IMR-90 (cell line): ENCODE measurements around the gene RGS7BP. TPM values are rescaled to one million over a fixed set of nuclear protein-coding genes. Genes with fewer than 3 reads are reported as not detected.

Source experiments
- ATAC-seq: fragments of 200-7000 bp; cut with Tn5 transposase; 2 replicates; pipeline ENCODE4 v1.9.1; 2020; ENCODE audit warnings: low read depth, mild to moderate bottlenecking, moderate library complexity
- BruUV-seq: library from RNA; stranded (reverse); fragments of 400-500 nt; replicated peaks from 2 replicates; lab custom pipeline; 2021; lab: Mats Ljungman, UMichigan
- CTCF ChIA-PET: fragments of 300-600 bp; formaldehyde crosslinking; extraction: SDS; loops from one replicate; lab custom pipeline; 2021; ENCODE audit warnings: antibody characterized with exemption; lab: Yijun Ruan, JAX
- POLR2A ChIA-PET: fragments of 300-600 bp; sonication (Branson Sonifier 250); formaldehyde crosslinking; loops from one replicate; lab custom pipeline; 2022; ENCODE audit warnings: antibody characterized with exemption; ENCODE audit not compliant: unreplicated experiment; lab: Charles Lee
- DNase-seq: peaks from one replicate; pipeline ENCODE4 v3.0.0; 2013
- H2AFZ ChIP-seq: replicated peaks from 2 replicates; pipeline ENCODE3; 2013; ENCODE audit warnings: low read length, mild to moderate bottlenecking; ENCODE audit not compliant: poor library complexity
- H2AK5ac ChIP-seq: 2 replicates; pipeline ENCODE4 v1.6.1; 2013; ENCODE audit warnings: low read depth, low read length, inconsistent platforms
- H2AK9ac ChIP-seq: replicated peaks from 2 replicates; pipeline ENCODE3; 2013; ENCODE audit warnings: mild to moderate bottlenecking, low read depth, low read length, moderate library complexity; ENCODE audit not compliant: poor library complexity
- H2BK120ac ChIP-seq: 2 replicates; pipeline ENCODE4 v1.6.1; 2013; ENCODE audit warnings: low read depth, low read length, inconsistent platforms
- H2BK15ac ChIP-seq: 3 replicates; pipeline ENCODE4 v1.6.1; 2013; ENCODE audit warnings: low read depth, low read length, inconsistent platforms
- H2BK20ac ChIP-seq: 2 replicates; pipeline ENCODE4 v1.6.1; 2013; ENCODE audit warnings: low read depth, mild to moderate bottlenecking, inconsistent platforms, low read length, moderate library complexity
- H2BK5ac ChIP-seq: 2 replicates; pipeline ENCODE4 v1.6.1; 2013; ENCODE audit warnings: mild to moderate bottlenecking, low read depth, low read length, inconsistent platforms; ENCODE audit not compliant: poor library complexity, severe bottlenecking
- H3K14ac ChIP-seq: replicated peaks from 2 replicates; pipeline ENCODE4 v1.6.1; 2013; ENCODE audit warnings: low read depth, low read length, inconsistent platforms
- H3K18ac ChIP-seq: 2 replicates; pipeline ENCODE4 v1.6.1; 2013; ENCODE audit warnings: low read depth, low read length, control low read depth
- H3K23ac ChIP-seq: 2 replicates; pipeline ENCODE4 v1.6.1; 2013; ENCODE audit warnings: low read depth, low read length, inconsistent platforms
- H3K27ac ChIP-seq: 2 replicates; pipeline ENCODE4 v1.5.1; 2013; ENCODE audit warnings: mild to moderate bottlenecking, control low read depth, low read length; ENCODE audit not compliant: insufficient read depth
- H3K27me3 ChIP-seq: 2 replicates; pipeline ENCODE4 v1.6.1; 2013; ENCODE audit warnings: low read length; ENCODE audit not compliant: control insufficient read depth, insufficient read depth
- H3K36me3 ChIP-seq: 2 replicates; pipeline ENCODE4 v1.6.1; 2013; ENCODE audit warnings: low read length, mixed read lengths; ENCODE audit not compliant: control insufficient read depth, insufficient read depth
- H3K4ac ChIP-seq: 2 replicates; pipeline ENCODE4 v1.6.1; 2013; ENCODE audit warnings: low read depth, low read length, inconsistent platforms
- H3K4me1 ChIP-seq: 2 replicates; pipeline ENCODE4 v1.6.1; 2013; ENCODE audit warnings: low read length, mixed read lengths; ENCODE audit not compliant: control insufficient read depth, insufficient read depth
- H3K4me2 ChIP-seq: 2 replicates; pipeline ENCODE4 v1.6.1; 2013; ENCODE audit warnings: low read depth, mild to moderate bottlenecking, control low read depth, low read length, moderate library complexity
- H3K4me3 ChIP-seq: 2 replicates; pipeline ENCODE4 v1.5.1; 2013; ENCODE audit warnings: low read depth, mild to moderate bottlenecking, control low read depth, low read length, moderate library complexity; ENCODE audit not compliant: insufficient read depth
- H3K56ac ChIP-seq: 2 replicates; pipeline ENCODE4 v1.6.1; 2013; ENCODE audit warnings: low read length, inconsistent platforms; ENCODE audit not compliant: insufficient read depth; ENCODE audit errors: extremely low read depth
- H3K79me1 ChIP-seq, 2 experiments: 2 replicates each; pipeline ENCODE4 v1.6.1; 2013; ENCODE audit warnings: low read length in 2 of 2, inconsistent platforms in 1 of 2, low read depth in 1 of 2
- H3K9ac ChIP-seq: 2 replicates; pipeline ENCODE4 v1.6.1; 2013; ENCODE audit warnings: low read depth, low read length, control low read depth
- H3K9me1 ChIP-seq: 2 replicates; pipeline ENCODE4 v1.6.1; 2013; ENCODE audit warnings: low read length, inconsistent platforms; ENCODE audit not compliant: insufficient read depth
- H3K9me3 ChIP-seq: 2 replicates; pipeline ENCODE4 v1.6.1; 2013; ENCODE audit warnings: low read length; ENCODE audit not compliant: control insufficient read depth, insufficient read depth
- H4K20me1 ChIP-seq: 2 replicates; pipeline ENCODE4 v1.6.1; 2013; ENCODE audit warnings: low read length, inconsistent platforms; ENCODE audit not compliant: insufficient read depth
- H4K5ac ChIP-seq: 2 replicates; pipeline ENCODE4 v1.6.1; 2013; ENCODE audit warnings: mild to moderate bottlenecking, low read depth, low read length, control low read depth
- H4K8ac ChIP-seq, 2 experiments: 2 replicates each; pipeline ENCODE4 v1.6.1; 2013; ENCODE audit warnings: low read depth in 2 of 2, low read length in 2 of 2, control low read depth in 1 of 2, inconsistent platforms in 1 of 2
- H4K91ac ChIP-seq: 2 replicates; pipeline ENCODE4 v1.6.1; 2013; ENCODE audit warnings: low read depth, low read length, inconsistent platforms; ENCODE audit not compliant: insufficient read depth
- FOS ChIP-seq: fragments of 150-350 bp; IDR thresholded peaks from 2 replicates; pipeline ENCODE4 v1.6.1; 2016; ENCODE audit warnings: low read depth, low read length
- MAFK ChIP-seq: IDR thresholded peaks from 2 replicates; pipeline ENCODE4 v1.6.1; 2012; ENCODE audit warnings: low read depth, low read length, improper control_type of control experiment
- NFE2L2 ChIP-seq: fragments of 150-350 bp; IDR thresholded peaks from 2 replicates; pipeline ENCODE4 v1.6.1; 2016; ENCODE audit warnings: low read depth, mild to moderate bottlenecking, low read length
- SMC3 ChIP-seq: fragments of 150-350 bp; IDR thresholded peaks from 2 replicates; pipeline ENCODE4 v1.6.1; 2016; ENCODE audit warnings: low read depth, mild to moderate bottlenecking, antibody characterized with exemption, low read length, moderate library complexity
- USF2 ChIP-seq: fragments of 150-350 bp; IDR thresholded peaks from 2 replicates; pipeline ENCODE4 v1.6.1; 2017; ENCODE audit warnings: mild to moderate bottlenecking, antibody characterized with exemption, low read length, low read depth
- dilution Hi-C: fragments of 300-500 bp; cut with HindIII; formaldehyde crosslinking; loops from one replicate; pipeline ENCODE4 v1.14.3; 2018; ENCODE audit warnings: low sequenced_read_pairs; ENCODE audit not compliant: unreplicated experiment
- in situ Hi-C: fragments of 300-500 bp; cut with MboI; formaldehyde crosslinking; loops from 3 replicates; pipeline ENCODE4 v1.14.3; 2019; ENCODE audit warnings: low sequenced_read_pairs, inconsistent platforms, mixed read lengths
- intact Hi-C: fragments of 100-400 bp; cut with micrococcal nuclease; formaldehyde crosslinking; loops from 2 replicates; pipeline ENCODE4 v1.10.0; 2022
- polyA plus RNA-seq, 3 experiments: library from polyadenylated mRNA; depleted of rRNA; stranded (reverse); fragments of >200 nt; gene quantifications; 2 replicates each; pipeline ENCODE4 v1.2.3, GENCODE V29; 2012; ENCODE audit warnings: low replicate concordance in 1 of 3
- total RNA-seq: library from RNA; depleted of rRNA; stranded (reverse); fragments of >200 nt; gene quantifications from 2 replicates; pipeline ENCODE4 v1.2.3, GENCODE V29; 2012

The RGS7BP gene
- total and polyA plus RNA-seq, 2 of the 4 experiments (the other 2 are of a cell fraction): not detected

DNA sequence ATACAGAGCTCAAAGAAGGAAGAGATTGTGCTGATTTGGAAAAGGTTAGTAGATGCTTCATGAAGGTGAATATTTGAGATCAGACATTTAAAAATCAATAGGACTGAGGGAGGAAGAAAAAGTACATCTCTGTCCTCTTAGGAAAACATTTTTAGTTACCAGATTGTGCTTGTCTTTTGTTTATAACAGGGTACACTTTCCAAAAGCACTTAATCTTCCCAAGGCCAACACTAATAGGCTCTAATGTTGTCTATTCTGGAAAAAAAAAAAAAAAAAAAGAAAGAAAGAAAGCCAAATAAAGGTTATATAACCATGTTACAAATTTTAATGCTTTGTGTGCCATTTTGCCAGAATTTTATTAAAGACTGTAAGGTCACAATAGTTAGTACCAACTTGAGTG lies 139.0 kb downstream of the RGS7BP start:
- no peak overlapping the region for H3K18ac ChIP-seq
- DNase-seq (no peak), ATAC-seq (no peak)
- H4K91ac ChIP-seq: no peak overlapping the region
- 0 out of 2 replicates have a peak, but pooled peaks cover 1% of the 10 kb centered on the region for H3K4me1 ChIP-seq
- intact Hi-C loops: no loop called here
- H3K36me3 ChIP-seq: no peaks in the 10 kb centered on the region
- no peak overlapping the region for H3K4me3 ChIP-seq
- no peaks in the 10 kb centered on the region for H3K79me1 ChIP-seq
- no peak overlapping the region for H2BK15ac ChIP-seq
- POLR2A ChIA-PET: no interaction called here
- H3K23ac ChIP-seq: no peak overlapping the region
- no peaks in the 10 kb centered on the region; the same call in 1 of the 2 replicates for H3K9me1 ChIP-seq
- in situ Hi-C loops: no loop called here
- no peak overlapping the region for H2AFZ ChIP-seq
- no peak overlapping the region for H3K14ac ChIP-seq
- H3K9me3 ChIP-seq: no peaks in the 10 kb centered on the region
- BruUV-seq: no TSS peak
- no peak overlapping the region for H4K8ac ChIP-seq
- no peak overlapping the region for H2AK5ac ChIP-seq
- no peak overlapping the region for H3K27ac ChIP-seq
- H2BK120ac ChIP-seq: no peak overlapping the region
- no peaks in the 10 kb centered on the region; the same call in 1 of the 2 replicates for H3K27me3 ChIP-seq
- H3K56ac ChIP-seq: no peak overlapping the region
- H3K4ac ChIP-seq: no peak overlapping the region
- no peak overlapping the region for H3K9ac ChIP-seq
- H2BK20ac ChIP-seq: no peak overlapping the region
- no peak overlapping the region for H2AK9ac ChIP-seq
- H4K5ac ChIP-seq: no peak overlapping the region
- no peaks in the 10 kb centered on the region; the same call in 1 of the 2 replicates for H4K20me1 ChIP-seq
- TF ChIP-seq MAFK: no peak
- no peak for TF ChIP-seq NFE2L2
- TF ChIP-seq SMC3: no peak
- TF ChIP-seq FOS: no peak
- no peak for TF ChIP-seq USF2
- no peak overlapping the region for H2BK5ac ChIP-seq
- H3K4me2 ChIP-seq: no peak overlapping the region
- CTCF ChIA-PET: interaction anchor here (1.2 kb wide), 1 partner anchor 836 kb away, joined by 7 read pairs; no protein-coding TSS in a partner anchor
- dilution Hi-C loops: no loop called here
